ENCODE data around the gene PTPRM. TPM values are rescaled to one million over a fixed set of nuclear protein-coding genes. Genes with fewer than 3 reads are reported as not detected.

PTPRM gene
- total RNA-seq, 1 donor from 2014 or later, result 4.5 TPM

DNA sequence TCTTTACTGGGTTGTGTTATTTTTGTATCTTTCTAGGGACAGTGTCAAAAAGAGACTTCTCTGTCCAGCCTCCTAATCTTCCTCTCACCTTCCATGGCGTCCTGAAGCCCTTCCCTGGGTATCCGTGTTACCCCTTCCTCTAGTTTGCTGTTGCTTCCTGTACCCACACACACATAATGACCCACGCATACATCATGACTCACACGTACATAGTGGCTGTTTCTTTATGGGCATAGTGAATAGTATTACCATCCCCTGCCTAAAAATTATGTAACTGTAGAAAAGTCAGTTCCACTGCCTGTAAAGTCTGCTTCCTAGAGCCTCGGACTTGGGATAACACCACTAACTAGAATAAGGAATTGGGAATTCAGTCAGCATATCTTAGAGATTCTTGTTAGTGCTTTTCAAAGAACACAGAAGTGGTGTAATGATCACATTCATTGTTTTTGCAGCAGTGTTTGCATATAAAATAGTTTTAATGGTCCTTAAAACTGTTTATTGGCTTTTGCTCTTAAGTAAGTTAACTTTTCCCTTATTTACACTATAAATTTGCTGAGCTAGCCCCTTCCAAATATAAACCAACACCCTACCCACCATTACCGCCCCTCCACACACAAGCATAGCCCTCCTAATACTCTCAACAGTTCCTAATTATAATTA, 733.8 kb downstream of the PTPRM start:
- Mint-ChIP-seq H3K27me3 (ENCODE audit: low read depth) (no peaks in the 10 kb centered on the region), H3K4me3 (ENCODE audit: low read depth) (no peak overlapping the region), H3K4me1 (ENCODE audit: low read depth) (no peaks in the 10 kb centered on the region), H3K36me3 (ENCODE audit: low read depth) (no peaks in the 10 kb centered on the region), H3K27ac (no peak overlapping the region), H3K9me3 (no peaks in the 10 kb centered on the region)
- intact Hi-C loops (cut with micrococcal nuclease), result no loop called here
- no peak for DNase-seq (ENCODE audit: low spot score)

DNA sequence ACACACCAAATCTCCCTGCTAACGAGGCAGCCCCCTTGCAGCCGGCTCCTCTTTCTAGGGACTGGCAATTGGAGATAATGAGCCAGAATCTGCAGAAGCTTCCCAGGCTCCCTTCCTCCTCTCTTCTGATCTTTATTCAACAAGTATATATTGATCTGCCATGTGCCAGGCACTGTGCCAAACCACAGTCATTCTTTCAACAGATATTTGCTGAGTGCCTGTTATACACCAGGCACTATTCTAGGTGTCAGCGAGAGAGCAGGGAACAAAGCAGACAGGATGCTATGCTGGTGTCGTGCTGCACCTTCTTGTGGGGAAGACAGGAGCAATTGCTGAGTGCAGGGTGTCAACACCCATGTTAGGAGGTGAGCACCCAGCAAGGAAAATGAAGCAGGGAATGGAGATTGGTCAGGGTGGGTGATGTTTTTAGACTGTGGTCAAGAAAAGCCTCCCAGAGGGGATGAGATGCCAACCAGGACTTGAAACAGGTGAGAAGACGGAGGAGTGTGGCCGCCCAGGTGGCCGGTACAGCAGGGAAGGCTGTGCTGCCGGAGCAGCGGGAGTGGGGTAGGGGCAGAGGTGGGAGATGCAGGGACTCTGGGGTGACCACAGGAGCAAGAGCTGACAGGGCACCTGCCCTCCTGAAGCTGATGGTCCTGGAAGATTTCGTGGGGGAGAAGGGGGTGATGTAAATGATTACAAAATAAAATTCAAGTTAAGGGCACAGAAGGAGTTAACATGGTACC, 734.5 kb downstream of the PTPRM start:
- no peaks in the 10 kb centered on the region for H3K9me3 Mint-ChIP-seq
- no peak for DNase-seq (ENCODE audit: low spot score)
- H3K36me3 Mint-ChIP-seq (ENCODE audit: low read depth), result no peaks in the 10 kb centered on the region
- intact Hi-C loops (cut with micrococcal nuclease), result no loop called here
- no peak overlapping the region for H3K27ac Mint-ChIP-seq
- no peaks in the 10 kb centered on the region for H3K27me3 Mint-ChIP-seq (ENCODE audit: low read depth)
- no peaks in the 10 kb centered on the region for H3K4me1 Mint-ChIP-seq (ENCODE audit: low read depth)
- H3K4me3 Mint-ChIP-seq (ENCODE audit: low read depth), result no peak overlapping the region

DNA sequence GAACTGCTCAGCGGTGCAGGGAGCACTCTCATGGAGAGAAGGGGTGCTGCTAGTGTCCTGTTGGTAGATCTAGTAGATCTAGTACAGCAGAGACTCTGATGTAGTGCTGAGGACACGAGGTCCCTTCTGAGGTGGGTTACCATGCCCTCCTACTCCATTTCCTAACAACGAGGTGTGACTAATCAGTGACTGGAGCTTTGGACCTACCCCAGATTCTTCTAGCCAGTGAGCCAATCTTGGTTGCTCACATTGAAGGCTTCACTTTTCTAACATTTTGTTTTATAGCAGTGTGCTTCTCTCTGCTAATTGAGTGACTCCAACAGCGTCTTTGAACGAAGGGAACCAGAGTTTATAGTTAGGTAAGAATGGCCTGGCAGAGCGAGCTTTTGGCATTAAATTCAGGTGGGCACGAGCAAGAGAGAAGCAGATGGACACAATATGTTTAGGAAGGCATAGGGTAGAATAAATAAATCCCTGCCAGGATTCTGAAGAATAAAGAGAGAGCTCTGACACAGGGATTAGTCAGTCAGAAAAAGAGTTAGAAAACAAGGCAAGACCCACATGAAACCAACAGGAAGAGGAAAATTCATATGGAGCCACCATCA, 736.1 kb downstream of the PTPRM start:
- Mint-ChIP-seq H3K4me3 (ENCODE audit: low read depth) (no peak overlapping the region), H3K36me3 (ENCODE audit: low read depth) (no peaks in the 10 kb centered on the region)
- intact Hi-C loops (cut with micrococcal nuclease), result no loop called here

DNA sequence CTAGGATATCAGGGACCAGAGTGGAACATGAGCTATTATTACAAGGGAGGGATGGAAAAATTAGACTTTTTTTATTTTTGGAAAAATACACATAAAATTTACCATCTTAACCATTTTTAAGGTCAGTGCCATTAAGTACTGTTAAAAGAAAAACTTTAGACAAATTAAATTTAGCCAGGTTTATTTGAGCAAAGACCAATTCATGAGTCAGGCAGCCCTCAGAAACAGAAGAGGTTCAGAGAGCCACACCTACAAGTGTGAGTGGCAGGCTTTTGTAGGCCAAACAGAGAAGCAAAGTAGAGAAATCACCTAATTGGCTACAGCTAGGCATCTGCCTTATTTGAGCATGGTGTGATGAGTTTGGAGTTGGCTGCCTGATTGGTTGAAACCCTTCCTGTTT, 740.8 kb downstream of the PTPRM start:
- no peak for DNase-seq (ENCODE audit: low spot score)
- H3K9me3 Mint-ChIP-seq, result no peaks in the 10 kb centered on the region
- H3K4me3 Mint-ChIP-seq (ENCODE audit: low read depth), result no peak overlapping the region
- no peaks in the 10 kb centered on the region for H3K27me3 Mint-ChIP-seq (ENCODE audit: low read depth)
- no peak overlapping the region for H3K27ac Mint-ChIP-seq
- intact Hi-C loops (cut with micrococcal nuclease), result no loop called here
- no peaks in the 10 kb centered on the region for H3K4me1 Mint-ChIP-seq (ENCODE audit: low read depth)
- H3K36me3 Mint-ChIP-seq (ENCODE audit: low read depth), result no peaks in the 10 kb centered on the region

More for the DNA sequence above, 736.1 kb downstream of the PTPRM start:
- Mint-ChIP-seq H3K9me3 (no peaks in the 10 kb centered on the region), H3K4me1 (ENCODE audit: low read depth) (no peaks in the 10 kb centered on the region), H3K27me3 (ENCODE audit: low read depth) (no peaks in the 10 kb centered on the region), H3K27ac (no peak overlapping the region)
- DNase-seq (ENCODE audit: low spot score), result no peak

DNA sequence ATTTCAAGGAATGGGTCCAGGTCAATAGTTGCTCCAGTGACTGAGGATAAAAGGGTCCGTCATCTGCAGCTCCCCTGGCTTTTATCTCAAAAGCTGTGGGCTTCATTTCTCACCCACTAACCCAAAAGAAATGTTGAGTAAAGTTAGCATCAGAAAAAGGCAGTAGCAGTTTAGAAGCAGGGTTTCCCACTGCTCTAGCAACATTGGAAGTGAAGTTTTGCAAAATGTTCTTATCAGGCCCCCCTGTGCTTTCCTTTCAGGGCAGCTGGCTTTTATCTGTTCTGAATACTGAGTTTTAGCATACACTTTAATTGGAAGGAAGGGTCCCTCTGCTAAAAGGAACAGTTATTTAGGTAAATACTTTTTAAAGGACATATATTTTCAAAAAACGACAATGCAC, 745.9 kb downstream of the PTPRM start:
- Mint-ChIP-seq H3K36me3 (ENCODE audit: low read depth) (no peaks in the 10 kb centered on the region), H3K4me3 (ENCODE audit: low read depth) (no peak overlapping the region), H3K4me1 (ENCODE audit: low read depth) (no peaks in the 10 kb centered on the region), H3K27ac (no peak overlapping the region), H3K9me3 (no peaks in the 10 kb centered on the region), H3K27me3 (ENCODE audit: low read depth) (no peaks in the 10 kb centered on the region)
- intact Hi-C loops (cut with micrococcal nuclease), result no loop called here
- DNase-seq (ENCODE audit: low spot score), result no peak

DNA sequence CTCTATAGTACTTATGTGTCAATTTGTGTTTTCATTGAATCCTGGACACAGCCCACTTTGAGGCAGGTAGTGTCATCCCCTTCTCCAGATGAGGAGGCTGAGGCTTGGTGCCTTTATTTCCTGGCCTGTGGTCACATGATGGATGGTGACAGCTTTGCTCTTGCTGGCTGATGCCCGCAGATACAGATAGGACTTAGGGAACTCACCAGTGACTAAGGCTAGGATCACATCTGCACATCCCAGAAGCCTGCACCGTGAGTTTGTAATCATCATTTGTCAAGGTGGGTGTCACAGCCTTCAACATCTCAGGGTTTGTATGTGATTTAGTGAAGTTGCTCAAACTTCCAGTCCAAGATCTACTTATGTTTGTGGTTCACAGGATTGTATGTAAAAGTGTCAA, 747.0 kb downstream of the PTPRM start:
- no peak for DNase-seq (ENCODE audit: low spot score)
- H3K36me3 Mint-ChIP-seq (ENCODE audit: low read depth), result no peaks in the 10 kb centered on the region
- H3K27ac Mint-ChIP-seq, result no peak overlapping the region
- H3K4me1 Mint-ChIP-seq (ENCODE audit: low read depth), result no peaks in the 10 kb centered on the region
- no peaks in the 10 kb centered on the region for H3K9me3 Mint-ChIP-seq
- H3K4me3 Mint-ChIP-seq (ENCODE audit: low read depth), result no peak overlapping the region
- intact Hi-C loops (cut with micrococcal nuclease), result no loop called here
- no peaks in the 10 kb centered on the region for H3K27me3 Mint-ChIP-seq (ENCODE audit: low read depth)

DNA sequence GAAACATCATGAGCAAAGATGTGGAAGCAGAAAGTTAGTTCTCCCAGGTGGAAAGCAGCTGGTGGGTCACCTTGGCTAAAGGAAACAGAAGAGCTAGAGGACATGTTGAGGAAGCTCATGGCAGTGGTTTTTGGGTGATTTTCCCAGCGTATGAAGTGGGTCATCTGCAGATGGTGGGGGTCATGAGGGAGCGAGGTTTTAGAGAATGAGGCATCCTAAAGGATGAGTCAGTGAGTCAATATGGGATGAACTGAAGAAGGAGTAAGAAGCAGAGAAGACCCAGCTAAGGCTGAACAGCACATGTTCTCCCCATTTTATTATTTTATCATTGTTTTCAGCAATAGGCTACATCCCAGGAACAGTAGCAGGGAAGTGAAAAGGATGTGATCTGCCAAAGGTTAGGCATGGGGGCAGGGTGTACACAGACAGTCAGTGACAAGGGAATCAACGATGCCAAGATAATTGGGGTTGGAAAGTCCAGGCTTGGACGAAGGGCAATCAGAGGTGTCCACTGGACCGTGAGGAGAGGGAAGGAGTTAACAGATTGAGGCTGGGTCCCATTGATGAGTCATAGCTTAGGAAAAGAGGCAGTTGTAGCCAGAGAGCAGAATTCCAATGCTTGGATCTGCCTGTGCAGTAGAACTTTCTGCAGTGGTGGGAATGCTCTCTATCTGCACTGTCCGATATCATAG, 752.8 kb downstream of the PTPRM start:
- Mint-ChIP-seq H3K27ac (no peak overlapping the region), H3K4me1 (ENCODE audit: low read depth) (no peaks in the 10 kb centered on the region), H3K9me3 (no peaks in the 10 kb centered on the region), H3K36me3 (ENCODE audit: low read depth) (no peaks in the 10 kb centered on the region), H3K4me3 (ENCODE audit: low read depth) (no peak overlapping the region), H3K27me3 (ENCODE audit: low read depth) (no peaks in the 10 kb centered on the region)
- no peak for DNase-seq (ENCODE audit: low spot score)
- intact Hi-C loops (cut with micrococcal nuclease), result no loop called here

DNA sequence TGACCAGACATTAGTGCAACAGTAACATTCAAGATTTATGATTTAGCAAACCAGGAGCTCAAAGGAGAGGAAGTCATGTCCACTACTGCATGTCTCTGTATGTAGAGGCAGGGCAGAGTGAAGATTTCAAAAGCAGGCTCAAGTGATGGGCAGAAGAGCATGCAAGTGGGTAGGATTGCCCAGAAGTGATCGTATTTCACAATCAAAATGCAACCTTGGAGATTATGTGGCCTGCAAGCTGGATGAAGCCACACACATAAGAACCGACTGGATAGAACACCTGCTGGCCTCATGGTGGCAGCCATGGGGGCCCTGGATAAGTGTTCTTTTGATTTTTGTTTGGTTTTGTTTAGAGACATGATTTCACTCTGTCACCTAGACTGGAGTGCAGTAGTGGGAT, 755.4 kb downstream of the PTPRM start:
- H3K36me3 Mint-ChIP-seq (ENCODE audit: low read depth), result no peaks in the 10 kb centered on the region
- no peaks in the 10 kb centered on the region for H3K27me3 Mint-ChIP-seq (ENCODE audit: low read depth)
- H3K27ac Mint-ChIP-seq, result no peak overlapping the region
- H3K4me1 Mint-ChIP-seq (ENCODE audit: low read depth), result no peaks in the 10 kb centered on the region
- no peaks in the 10 kb centered on the region for H3K9me3 Mint-ChIP-seq
- no peak for DNase-seq (ENCODE audit: low spot score)
- no peak overlapping the region for H3K4me3 Mint-ChIP-seq (ENCODE audit: low read depth)
- intact Hi-C loops (cut with micrococcal nuclease), result no loop called here

DNA sequence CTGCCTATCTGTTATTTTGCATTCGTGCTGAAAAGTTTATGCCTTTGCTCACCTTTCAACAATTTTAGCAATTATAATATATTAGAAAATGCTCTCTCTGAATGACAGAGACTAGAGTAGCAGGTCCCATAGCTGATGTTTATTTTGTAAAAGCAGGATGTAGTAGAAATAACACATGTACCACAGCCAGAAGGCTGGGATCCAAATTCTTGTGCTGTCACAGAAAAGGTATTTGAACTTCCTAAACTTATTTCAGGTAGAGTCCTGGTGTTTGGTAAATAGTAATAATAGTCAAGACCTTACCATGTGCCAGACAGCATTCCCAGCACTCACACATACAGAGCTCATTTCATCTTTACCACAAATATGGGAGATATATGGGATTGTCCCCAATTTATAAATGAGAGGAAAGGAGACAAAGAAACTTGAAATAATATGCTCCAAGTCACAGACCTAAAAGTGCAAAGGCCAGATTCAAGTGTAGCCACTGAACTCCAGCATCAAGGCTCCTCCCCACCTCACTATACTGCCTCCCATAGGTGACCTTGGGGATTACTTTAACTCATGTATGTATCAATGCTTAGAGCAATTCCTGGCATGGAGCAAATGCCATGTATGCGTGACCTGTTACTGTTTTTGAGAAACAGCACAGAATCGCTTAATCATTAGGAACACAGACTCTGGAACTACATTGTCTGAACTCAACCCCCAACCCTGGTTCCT, 757.4 kb downstream of the PTPRM start:
- Mint-ChIP-seq H3K27me3 (ENCODE audit: low read depth) (no peaks in the 10 kb centered on the region), H3K4me1 (ENCODE audit: low read depth) (no peaks in the 10 kb centered on the region), H3K36me3 (ENCODE audit: low read depth) (no peaks in the 10 kb centered on the region), H3K9me3 (no peaks in the 10 kb centered on the region), H3K4me3 (ENCODE audit: low read depth) (no peak overlapping the region), H3K27ac (no peak overlapping the region)
- intact Hi-C loops (cut with micrococcal nuclease), result no loop called here
- no peak for DNase-seq (ENCODE audit: low spot score)

DNA sequence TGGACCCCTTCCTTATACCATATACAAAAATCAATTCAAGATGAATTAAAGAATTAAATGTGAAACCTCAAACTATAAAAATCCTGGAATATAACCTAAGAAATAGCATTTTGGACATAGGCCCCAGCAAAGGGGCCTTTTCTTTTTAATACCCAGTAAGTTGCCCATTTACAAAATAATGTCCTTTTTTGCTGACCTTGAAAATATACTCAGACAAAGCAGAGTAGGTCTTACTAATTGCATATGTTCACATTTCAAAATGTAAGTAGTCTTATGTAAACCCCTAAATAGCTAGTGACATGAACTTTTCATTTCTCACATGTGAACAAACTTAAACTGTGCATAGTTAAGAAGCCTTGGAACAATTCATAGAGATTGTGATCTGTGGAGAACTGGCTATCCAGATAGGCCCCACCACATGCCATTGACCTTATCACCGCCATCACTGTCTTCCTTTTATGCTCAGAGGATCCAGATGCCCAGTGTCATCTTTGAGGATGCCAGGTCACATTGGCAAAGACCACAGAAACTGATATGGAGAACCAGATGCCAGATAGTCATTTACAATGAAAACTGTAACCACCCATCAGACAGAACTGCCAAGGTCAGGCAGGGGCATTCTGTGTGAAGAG, 759.8 kb downstream of the PTPRM start:
- Mint-ChIP-seq H3K4me1 (ENCODE audit: low read depth) (no peaks in the 10 kb centered on the region), H3K36me3 (ENCODE audit: low read depth) (no peaks in the 10 kb centered on the region), H3K27me3 (ENCODE audit: low read depth) (no peaks in the 10 kb centered on the region), H3K4me3 (ENCODE audit: low read depth) (no peak overlapping the region), H3K27ac (no peak overlapping the region), H3K9me3 (no peaks in the 10 kb centered on the region)
- DNase-seq (ENCODE audit: low spot score), result no peak
- intact Hi-C loops (cut with micrococcal nuclease), result no loop called here

DNA sequence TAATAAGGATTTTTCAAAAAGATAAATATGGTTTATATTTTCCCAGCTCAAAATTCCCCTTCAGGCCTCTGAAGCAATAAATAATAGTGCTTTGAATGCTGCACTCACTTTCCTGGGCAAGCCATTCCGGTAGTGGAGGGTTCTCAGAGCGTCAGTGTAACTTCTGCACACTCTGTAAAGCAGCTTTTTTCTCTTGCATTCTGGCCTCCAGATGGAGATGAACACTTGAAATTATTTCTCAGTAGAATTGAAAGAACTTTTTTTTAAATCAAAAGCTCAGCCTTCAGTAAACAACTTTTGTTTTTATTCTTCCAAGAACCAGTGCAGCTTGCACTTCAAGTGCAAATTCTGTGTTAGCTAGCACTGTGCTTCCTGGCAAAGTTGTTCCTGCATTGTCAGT, 761.0 kb downstream of the PTPRM start:
- intact Hi-C loops (cut with micrococcal nuclease), result no loop called here
- no peak for DNase-seq (ENCODE audit: low spot score)
- H3K9me3 Mint-ChIP-seq, result no peaks in the 10 kb centered on the region
- H3K4me1 Mint-ChIP-seq (ENCODE audit: low read depth), result no peaks in the 10 kb centered on the region
- H3K4me3 Mint-ChIP-seq (ENCODE audit: low read depth), result no peak overlapping the region
- no peak overlapping the region for H3K27ac Mint-ChIP-seq
- H3K36me3 Mint-ChIP-seq (ENCODE audit: low read depth), result no peaks in the 10 kb centered on the region
- no peaks in the 10 kb centered on the region for H3K27me3 Mint-ChIP-seq (ENCODE audit: low read depth)

DNA sequence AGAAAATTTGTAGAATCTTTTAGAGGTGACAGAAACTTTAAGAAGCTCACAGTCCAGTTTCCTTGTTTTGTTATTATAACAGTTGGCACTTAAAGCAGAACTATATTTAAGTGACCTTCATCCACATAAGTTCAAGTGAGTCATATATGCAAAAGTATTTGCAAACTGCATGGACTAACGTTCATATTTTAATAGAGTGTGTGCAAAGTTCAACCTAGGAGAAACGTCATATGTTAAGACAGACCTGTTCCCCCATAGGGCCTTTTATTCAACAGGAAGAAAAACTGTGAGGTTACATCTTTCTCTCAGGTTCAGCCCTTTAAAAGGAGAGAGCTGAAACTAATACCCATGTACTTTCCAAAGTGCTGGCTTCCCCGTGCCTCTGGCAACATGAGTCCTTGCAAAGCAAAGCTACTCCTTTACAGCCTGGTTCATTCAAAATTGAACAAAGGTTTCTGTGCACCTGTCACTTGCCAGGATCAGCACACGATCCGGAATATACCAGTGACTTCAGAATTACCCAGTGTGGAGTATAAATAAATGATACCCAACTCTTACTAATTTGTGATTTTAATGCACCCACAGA, 762.2 kb downstream of the PTPRM start:
- intact Hi-C loops (cut with micrococcal nuclease), result no loop called here
- DNase-seq (ENCODE audit: low spot score), result no peak
- Mint-ChIP-seq H3K4me3 (ENCODE audit: low read depth) (no peak overlapping the region), H3K36me3 (ENCODE audit: low read depth) (no peaks in the 10 kb centered on the region), H3K27me3 (ENCODE audit: low read depth) (no peaks in the 10 kb centered on the region), H3K27ac (no peak overlapping the region), H3K9me3 (no peaks in the 10 kb centered on the region), H3K4me1 (ENCODE audit: low read depth) (no peaks in the 10 kb centered on the region)

Data from activated T-helper 2 cell treated with anti-CD3 and anti-CD28 coated beads, Interferon-gamma antibody, Interleukin-2, Interleukin-4, amounts not matched to agents 10 μg/mL and 5 μg/mL and 100 μg/mL, durations not matched to agents 14 hours and 24 hours and 36 hours (primary cell).